DMS53 (cell line): ENCODE data around the gene TEX54.
"Not testable (repeated sequence)": the region's sequence is repeated elsewhere in the genome, so short reads cannot be mapped to it uniquely, and the experiment has no call there.

Experiments used
- DNase-seq: peaks from one replicate; lab custom pipeline; 2025; lab: John Stamatoyannopoulos, UW

The TEX54 gene

DNA sequence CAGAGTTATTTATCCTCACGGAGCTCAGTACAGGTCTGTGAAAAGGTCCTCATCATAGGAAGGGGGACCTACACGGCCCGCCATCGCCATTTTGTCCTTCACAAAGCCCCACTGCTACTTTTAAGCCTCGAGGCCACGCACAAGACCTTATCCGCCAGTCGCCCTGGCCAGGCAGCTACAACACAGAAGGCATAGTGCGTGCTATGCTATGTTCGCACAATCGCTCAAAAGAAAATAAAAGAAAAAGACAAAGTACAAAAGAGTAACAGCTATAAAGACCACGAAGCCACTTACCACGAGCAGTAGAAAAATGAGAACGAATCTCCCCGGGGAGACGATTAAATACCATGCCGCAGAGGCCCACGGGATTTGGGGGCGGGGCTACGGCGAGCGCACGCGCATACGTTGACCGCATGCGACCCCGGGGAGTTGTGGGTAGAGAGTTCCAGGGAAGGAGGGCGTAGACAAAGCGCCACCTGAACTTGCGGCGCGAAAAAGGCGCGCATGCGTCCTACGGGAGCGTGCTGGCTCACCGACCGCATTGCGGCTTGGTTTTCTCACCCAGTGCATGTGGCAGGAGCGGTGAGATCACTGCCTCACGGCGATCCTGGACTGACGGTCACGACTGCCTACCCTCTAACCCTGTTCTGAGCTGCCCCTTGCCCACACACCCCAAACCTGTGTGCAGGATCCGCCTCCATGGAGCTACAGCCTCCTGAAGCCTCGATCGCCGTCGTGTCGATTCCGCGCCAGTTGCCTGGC lies 23.1 kb upstream of the TEX54 start:
- DNase-seq = peak; percentile 99

DNA sequence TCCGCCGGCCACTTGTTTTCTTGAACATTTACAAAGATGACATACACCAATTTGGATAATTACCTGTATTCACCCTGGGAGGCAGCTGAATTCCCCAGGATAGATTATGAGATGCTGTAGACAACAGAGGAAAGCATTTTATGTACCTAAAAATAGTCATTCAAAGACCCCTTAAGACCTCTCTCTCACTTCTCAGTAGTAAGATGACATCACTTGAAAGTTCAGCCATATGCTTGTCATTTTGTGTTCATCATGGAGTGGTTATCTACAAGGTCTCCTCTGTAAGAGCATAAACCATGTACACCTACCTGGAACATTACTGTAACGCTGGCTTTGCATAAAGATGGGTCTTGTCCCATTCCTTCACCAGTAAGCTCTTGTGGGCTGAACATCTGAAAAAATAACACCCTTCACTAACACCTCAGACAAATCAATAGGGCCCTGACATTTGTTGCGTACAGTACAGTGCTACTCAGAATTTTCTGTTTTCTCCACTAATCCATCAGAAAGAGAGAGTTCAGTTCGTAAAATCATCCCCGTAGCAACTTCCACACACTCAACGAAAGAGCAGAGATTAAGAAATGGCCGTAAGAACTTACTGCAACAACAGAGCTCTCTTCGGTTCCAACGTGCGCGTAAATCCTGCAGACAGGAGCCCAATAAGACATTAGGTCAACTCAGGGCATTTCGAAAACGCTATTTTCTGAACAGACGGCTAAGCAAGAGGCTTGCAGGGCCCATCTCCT lies 22.4 kb upstream of the TEX54 start:
- DNase-seq = peak; percentile 37

- no peak for DNase-seq
Measured at GRCh38 chr11:62854013-62854824, 21.6 kb upstream of the TEX54 start.

- no peak for DNase-seq
Measured at GRCh38 chr11:62853279-62853965, 20.8 kb upstream of the TEX54 start.

GRCh38 chr11:62852523-62853188 lies 20.0 kb upstream of the TEX54 start:
- no peak for DNase-seq

DNA sequence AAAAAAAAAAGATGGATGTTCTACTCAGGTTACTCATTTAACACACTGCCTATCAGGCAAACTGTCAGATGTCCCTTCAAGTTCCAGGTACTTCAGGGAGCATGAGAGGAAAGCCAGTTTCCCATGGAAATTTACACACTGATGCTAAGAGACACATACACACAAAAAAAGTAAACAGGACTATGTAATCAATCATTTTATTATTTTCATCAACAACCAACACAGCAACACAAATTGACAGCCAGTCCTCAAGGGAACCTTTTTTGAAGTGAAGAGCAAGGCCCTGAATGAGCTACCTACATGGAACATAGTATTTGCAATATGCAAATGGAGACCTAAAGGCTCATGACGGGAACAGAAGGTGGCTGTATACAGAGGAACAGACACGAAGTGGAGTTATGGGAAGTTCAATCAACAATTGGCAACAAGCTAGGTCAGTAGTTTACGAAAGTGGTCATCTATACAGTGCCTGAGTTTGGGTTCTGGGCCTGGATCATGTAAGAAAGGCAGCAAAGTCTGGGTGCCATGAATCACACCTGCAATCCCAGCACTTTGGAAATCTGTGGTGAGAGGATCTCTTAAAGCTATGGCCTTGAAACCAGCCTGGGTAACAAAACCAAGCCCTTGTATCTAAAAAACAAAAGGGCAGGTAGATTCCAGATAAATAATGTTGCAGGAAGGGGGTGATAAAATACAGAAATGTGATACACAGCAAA lies 19.3 kb upstream of the TEX54 start:
- peak; percentile 93 for DNase-seq

- peak; percentile 46 for DNase-seq
Measured at GRCh38 chr11:62850911-62851806, 18.5 kb upstream of the TEX54 start.

DNA sequence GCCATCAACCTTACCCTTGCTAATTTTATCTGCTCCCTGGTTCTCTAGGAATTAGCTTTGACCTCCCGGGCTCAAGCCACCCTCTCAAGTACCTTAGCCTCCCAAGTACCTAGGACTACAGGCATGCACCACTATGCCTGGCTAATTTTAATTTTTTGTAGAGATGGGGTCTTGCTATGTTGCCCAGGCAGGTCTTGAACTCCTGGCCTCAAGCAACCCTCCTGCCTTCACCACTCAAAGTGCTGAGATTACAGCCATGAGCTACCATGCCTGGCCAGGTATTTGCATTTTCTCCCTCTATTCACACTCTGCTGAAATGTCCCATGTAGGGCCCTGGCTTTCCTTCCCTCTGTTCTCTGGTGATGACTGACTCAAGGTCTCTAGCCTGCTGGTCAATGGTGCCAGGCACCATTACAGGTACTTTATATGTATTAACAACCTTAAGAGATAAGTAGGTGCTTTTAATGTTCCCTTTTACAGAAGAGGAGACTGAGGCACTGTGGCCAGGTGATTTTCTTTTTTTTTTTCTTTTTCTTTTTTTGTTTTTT lies 15.2 kb upstream of the TEX54 start:
- DNase-seq = no peak

GRCh38 chr11:62846177-62846576 lies 13.5 kb upstream of the TEX54 start:
- DNase-seq = no peak

- no peak for DNase-seq
Measured at GRCh38 chr11:62844154-62844553, 11.5 kb upstream of the TEX54 start.

GRCh38 chr11:62843466-62843865 lies 10.8 kb upstream of the TEX54 start:
- DNase-seq = no peak

- not testable (repeated sequence) for DNase-seq
Measured at GRCh38 chr11:62842891-62843290, 10.2 kb upstream of the TEX54 start.

DNA sequence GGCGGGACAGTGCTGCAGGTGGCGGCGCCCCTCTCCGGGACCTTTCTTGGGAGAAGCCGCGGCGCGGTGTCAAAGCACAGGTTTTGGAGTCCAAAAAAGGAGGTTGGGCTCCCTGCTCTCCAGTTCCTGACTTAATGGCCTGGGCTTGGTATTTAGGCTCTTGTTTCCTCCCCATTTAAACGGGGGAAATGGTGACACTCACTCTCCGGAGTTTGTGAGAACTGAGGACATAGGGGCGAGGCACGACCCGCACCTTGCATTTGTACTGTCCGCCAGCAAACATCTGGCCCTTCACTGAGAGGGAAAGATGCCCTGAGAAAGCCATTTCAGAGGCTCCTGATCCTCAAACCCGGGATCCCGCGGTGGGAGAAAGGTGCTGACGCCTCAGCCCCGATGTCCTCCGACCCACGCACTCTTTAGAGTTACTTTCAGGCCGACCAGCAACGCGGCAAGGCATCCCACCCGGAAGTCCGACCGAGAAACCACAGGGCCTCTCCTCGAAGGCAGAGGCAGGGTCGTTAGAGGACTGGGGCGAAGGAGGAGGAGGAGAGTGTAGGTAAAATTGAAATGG lies 9.6 kb upstream of the TEX54 start:
- DNase-seq = peak; percentile 71

- peak; percentile 98 for DNase-seq
Measured at GRCh38 chr11:62841361-62842170, 8.9 kb upstream of the TEX54 start.

- peak; percentile 86 for DNase-seq
Measured at GRCh38 chr11:62840721-62841360, 8.2 kb upstream of the TEX54 start.

DNA sequence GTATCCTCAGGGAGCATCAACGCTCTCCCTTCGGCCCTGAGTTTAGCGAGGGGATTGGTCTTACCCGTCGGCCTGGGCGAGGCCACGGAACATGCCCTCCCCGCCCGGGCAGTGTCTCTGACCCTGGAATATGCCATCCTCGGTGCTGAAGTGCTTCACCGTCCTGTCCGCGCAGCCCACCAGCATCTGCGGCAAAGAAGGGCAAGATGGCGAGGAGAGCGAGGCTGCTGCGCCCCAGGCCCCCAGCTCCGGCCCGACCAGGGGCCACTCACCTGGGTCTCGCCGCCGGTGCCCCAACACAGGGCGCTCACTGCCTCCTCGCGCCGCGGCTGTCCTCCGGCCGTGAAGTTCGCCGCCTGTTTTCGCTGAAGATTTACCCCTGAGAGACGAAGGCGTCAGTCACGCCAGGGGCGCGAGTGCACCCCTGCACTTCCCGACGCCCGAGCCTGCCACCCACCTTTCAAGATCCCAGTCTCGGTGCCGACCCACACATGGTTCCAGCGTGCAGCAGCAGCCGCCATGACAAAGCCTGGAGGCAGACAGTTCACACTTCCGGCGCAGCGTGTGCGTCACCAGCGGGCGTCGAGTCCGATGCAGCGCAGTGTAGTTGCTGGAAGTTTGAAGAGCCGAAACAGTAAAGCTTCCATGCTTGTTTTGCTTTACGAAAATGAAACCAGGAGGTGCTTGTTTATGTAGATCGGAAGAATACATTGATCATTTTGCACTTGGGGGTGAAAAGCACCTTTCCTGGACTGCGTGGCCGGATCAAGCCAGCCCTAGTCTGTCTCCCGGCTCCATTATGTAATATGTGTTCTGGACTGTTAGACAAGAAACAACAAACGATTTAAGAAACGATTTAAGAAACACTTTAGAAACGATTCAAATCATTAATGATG lies 6.7 kb upstream of the TEX54 start, which contains the start of gene WDR74:
Gene WDR74, minus strand, starts transcription at position 541 of the 896 bp plus-strand sequence. Its CDS starts 20 bp downstream, at position 521.
- DNase-seq = peak; percentile 96
